ENCODE data around the gene PTPRF. TPM values are rescaled to one million over a fixed set of nuclear protein-coding genes. Genes with fewer than 3 reads are reported as not detected.

PTPRF gene
- total and polyA plus RNA-seq, 11 donors, result 0.91 to 74.1 (median 5.8) TPM

- no peak for ATAC-seq
- WGBS, 4 donors, result 68 to 72% (median 69%) methylated on average over 10 of the region's 10 CpGs
- Histone ChIP-seq H3K27ac (no peak overlapping the region), H3K4me3 (no peak overlapping the region), H3K36me3 (peaks cover 0 to 14% (median 0%) of the 10 kb centered on the region in 9 donors), H3K4me1 (no peaks in the 10 kb centered on the region), H3K27me3 (no peaks in the 10 kb centered on the region), H3K9me3 (no peaks in the 10 kb centered on the region)
- no peak for DNase-seq
- TF ChIP-seq POLR2A (IDR thresholded peaks at IDR 0.05) (no peak), CTCF (IDR thresholded peaks at IDR 0.05) (no peak)
- intact Hi-C loops (cut with DNase I), result no loop called here
Observed at GRCh38 chr1:43622471-43622870, 91.8 kb downstream of the PTPRF start.

- intact Hi-C loops (cut with DNase I), result no loop called here
- 90 to 94% (median 92%) methylated on average over 13 of the region's 13 CpGs for WGBS, 4 donors
- Histone ChIP-seq H3K27me3 (no peaks in the 10 kb centered on the region), H3K9me3 (no peaks in the 10 kb centered on the region), H3K4me1 (no peaks in the 10 kb centered on the region), H3K27ac (no peak overlapping the region), H3K36me3 (peaks cover 0 to 14% (median 0%) of the 10 kb centered on the region in 9 donors), H3K4me3 (no peak overlapping the region)
- TF ChIP-seq POLR2A (IDR thresholded peaks at IDR 0.05) (no peak), CTCF (IDR thresholded peaks at IDR 0.05) (no peak)
- DNase-seq (no peak), ATAC-seq (no peak)
Observed at GRCh38 chr1:43622901-43623780, 92.5 kb downstream of the PTPRF start.

GRCh38 chr1:43625063-43625780, 94.5 kb downstream of the PTPRF start:
- no peak for ATAC-seq
- Histone ChIP-seq H3K36me3 (peaks cover 0 to 9% (median 0%) of the 10 kb centered on the region in 9 donors), H3K9me3 (no peaks in the 10 kb centered on the region), H3K27me3 (no peaks in the 10 kb centered on the region), H3K4me1 (no peaks in the 10 kb centered on the region), H3K27ac (no peak overlapping the region), H3K4me3 (no peak overlapping the region)
- intact Hi-C loops (cut with DNase I), result no loop called here
- whole genome bisulfite sequencing, 4 donors, result 87 to 90% (median 90%) methylated on average over 16 of the region's 16 CpGs
- DNase-seq, result no peak
- TF ChIP-seq POLR2A (IDR thresholded peaks at IDR 0.05), result no peak
- no peak for TF ChIP-seq CTCF (IDR thresholded peaks at IDR 0.05)

- Histone ChIP-seq H3K27ac (no peak overlapping the region), H3K4me3 (no peak overlapping the region), H3K9me3 (no peaks in the 10 kb centered on the region), H3K27me3 (no peaks in the 10 kb centered on the region), H3K4me1 (no peaks in the 10 kb centered on the region), H3K36me3 (no peaks in the 10 kb centered on the region)
- TF ChIP-seq CTCF (IDR thresholded peaks at IDR 0.05), result no peak
- DNase-seq, result no peak
- WGBS, 4 donors, result 61 to 68% (median 64%) methylated on average over 4 of the region's 4 CpGs
- intact Hi-C loops (cut with DNase I), result no loop called here
- no peak for ATAC-seq
Observed at GRCh38 chr1:43632135-43632670, 101.5 kb downstream of the PTPRF start.
